Keratinocyte (primary cell): Measurements from ENCODE around the gene NDUFAF3. TPM values are rescaled to one million over a fixed set of nuclear protein-coding genes. Genes with fewer than 3 reads are reported as not detected.

Source experiments
- DNase-seq: peaks from one replicate; pipeline ENCODE4 v3.0.0-alpha.2; 2011; ENCODE audit warnings: low read depth, missing footprints, low spot score
- FAIRE-seq: peaks from 2 replicates; lab custom pipeline; 2011; peaks lifted over from hg19 to GRCh38; lab: Jason Lieb, UNC
- H2AFZ ChIP-seq: 2 replicates; pipeline ENCODE4 v1.6.0; 2012; ENCODE audit warnings: low read length, control low read depth, inconsistent platforms; ENCODE audit not compliant: control insufficient read depth
- H3K27ac ChIP-seq: 2 replicates; pipeline ENCODE4 v1.5.1; 2011; ENCODE audit warnings: low read length; ENCODE audit not compliant: control insufficient read depth, insufficient read depth
- H3K27me3 ChIP-seq: 3 replicates; pipeline ENCODE4 v1.6.0; 2011; ENCODE audit warnings: low read length; ENCODE audit not compliant: control insufficient read depth, insufficient read depth; ENCODE audit errors: extremely low read depth
- H3K36me3 ChIP-seq, 2 experiments: 2 replicates in 1 of 2; 3 replicates in 1 of 2; pipeline ENCODE4 v1.5.1; 2011; ENCODE audit warnings: low read length in 2 of 2, mild to moderate bottlenecking in 1 of 2; ENCODE audit not compliant: control insufficient read depth in 2 of 2, insufficient read depth in 2 of 2; ENCODE audit errors: extremely low read depth in 1 of 2
- H3K4me1 ChIP-seq: 3 replicates; pipeline ENCODE4 v1.5.1; 2011; ENCODE audit warnings: low read length; ENCODE audit not compliant: control insufficient read depth, insufficient read depth; ENCODE audit errors: extremely low read depth
- H3K4me2 ChIP-seq: 3 replicates; pipeline ENCODE4 v1.6.0; 2011; ENCODE audit warnings: low read depth, low read length; ENCODE audit not compliant: control insufficient read depth, insufficient read depth; ENCODE audit errors: extremely low read depth
- H3K4me3 ChIP-seq, 3 experiments: fragments of 200-600 bp in 1 of 3; sonication (generic) in 1 of 3; 2 replicates in 2 of 3; 3 replicates in 1 of 3; pipeline ENCODE4 v1.5.1; 2011 to 2016; ENCODE audit warnings: low read length in 3 of 3, mild to moderate bottlenecking in 3 of 3, control low read depth in 2 of 3, inconsistent platforms in 1 of 3, low read depth in 1 of 3, mixed read lengths in 1 of 3, mixed run types in 1 of 3, moderate library complexity in 1 of 3; ENCODE audit not compliant: control insufficient read depth in 2 of 3, insufficient read depth in 2 of 3; ENCODE audit errors: extremely low read depth in 1 of 3
- H3K79me2 ChIP-seq: 2 replicates; pipeline ENCODE4 v1.6.0; 2012; ENCODE audit warnings: low read length; ENCODE audit not compliant: control insufficient read depth, insufficient read depth
- H3K9ac ChIP-seq: 3 replicates; pipeline ENCODE4 v1.6.0; 2011; ENCODE audit warnings: low read length; ENCODE audit not compliant: control insufficient read depth, insufficient read depth; ENCODE audit errors: extremely low read depth
- H3K9me1 ChIP-seq: 3 replicates; pipeline ENCODE4 v1.6.0; 2011; ENCODE audit warnings: low read length; ENCODE audit not compliant: control insufficient read depth, insufficient read depth; ENCODE audit errors: extremely low read depth
- H3K9me3 ChIP-seq: 2 replicates; pipeline ENCODE4 v1.5.1; 2012; ENCODE audit warnings: low read depth, low read length; ENCODE audit not compliant: control insufficient read depth
- H4K20me1 ChIP-seq: 3 replicates; pipeline ENCODE4 v1.6.0; 2011; ENCODE audit warnings: low read length; ENCODE audit not compliant: control insufficient read depth, insufficient read depth; ENCODE audit errors: extremely low read depth
- EZH2 ChIP-seq: IDR thresholded peaks from one replicate; pipeline ENCODE4 v1.6.1; 2012; ENCODE audit warnings: inconsistent platforms, mild to moderate bottlenecking, low read length, moderate library complexity
- dilution Hi-C: fragments of 300-500 bp; cut with MboI; formaldehyde crosslinking; loops from one replicate; pipeline ENCODE4 v1.7.0; 2020; ENCODE audit warnings: low sequenced_read_pairs; ENCODE audit not compliant: extremely low pct_ligation_motif_present
- polyA plus RNA-seq, 5 experiments: library from polyadenylated mRNA; depleted of rRNA in 3 of 5; stranded (reverse) in 3 of 5; stranded (forward) in 1 of 5; unstranded in 1 of 5; fragments of >200 nt; gene quantifications; 1 replicate in 1 of 5; 2 replicates in 3 of 5; 3 replicates in 1 of 5; pipeline versions ENCODE4 v1.2.1 to v1.2.3, GENCODE V29; 2011 to 2012; ENCODE audit warnings: missing spikeins in 2 of 5, low read depth in 1 of 5, low replicate concordance in 1 of 5
- TF ChIP-seq, protein P1 (sequence below), 3 experiments: IDR thresholded peaks in 1 of 3; conservative IDR thresholded peaks in 1 of 3; optimal IDR thresholded peaks in 1 of 3; 2 replicates in 2 of 3; 3 replicates in 1 of 3; pipeline versions ENCODE3 to v1.5.1; 2011; ENCODE audit warnings: low read length in 3 of 3, mild to moderate bottlenecking in 3 of 3, moderate library complexity in 2 of 3, control low read depth in 1 of 3, inconsistent platforms in 1 of 3; ENCODE audit not compliant: insufficient read depth in 2 of 3; ENCODE audit errors: extremely low read depth in 1 of 3

The NDUFAF3 gene
- polyA plus RNA-seq, 1 donor (not counting 4 experiments of a cell fraction or from before 2014, with no cell fraction given): 38.3 TPM

DNA sequence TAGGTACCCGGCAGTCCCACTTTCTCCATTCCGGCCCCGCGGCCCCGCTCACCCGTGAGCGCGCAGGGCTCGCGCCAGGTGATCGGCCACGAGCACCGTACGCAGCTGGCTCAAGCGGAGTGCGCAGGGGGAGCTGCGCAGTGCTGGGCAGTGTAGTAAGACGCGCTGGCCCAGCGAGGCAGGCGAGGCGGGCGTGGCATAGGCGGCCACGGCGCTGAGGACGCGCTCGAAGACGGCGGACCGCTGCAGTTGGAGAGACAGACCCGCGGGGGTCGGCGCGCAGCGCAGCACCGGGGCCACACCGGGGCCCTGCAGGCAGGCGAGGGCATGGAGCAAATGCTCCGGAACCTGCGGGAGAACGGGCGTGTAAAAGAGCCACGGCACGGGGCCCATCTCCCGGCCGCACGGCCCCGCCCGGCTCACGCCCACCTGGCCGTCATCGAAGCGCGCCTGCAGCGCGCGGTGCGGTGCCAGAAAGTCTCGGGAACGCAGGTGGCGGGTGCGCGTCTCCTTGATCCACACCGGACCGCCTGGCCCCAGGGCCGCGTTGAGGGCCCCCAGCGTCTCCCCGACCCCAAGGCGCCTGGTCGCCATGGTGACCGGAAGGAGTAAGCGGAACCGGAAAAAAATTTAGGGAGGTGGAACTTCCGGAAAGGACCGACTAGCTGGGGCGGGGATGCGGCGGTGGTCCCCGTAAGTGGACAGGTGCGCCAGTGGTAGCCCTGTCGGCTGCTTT lies 3.8 kb upstream of the NDUFAF3 start, which contains the start of gene DALRD3:
Gene DALRD3 (minus strand): TSS at position 610 of the 736 bp plus-strand sequence. CDS start 16 bp downstream, at position 594.
- peaks cover 3% of the 10 kb centered on the region for H3K9me1 ChIP-seq
- H3K36me3 ChIP-seq: peaks cover 15 to 35% of the 10 kb centered on the region in 2 experiments
- dilution Hi-C loops: no loop called here
- H3K4me3 ChIP-seq: peak within 1 kb of the TSS; percentile 53 to 86 (median 82)
- no peak for FAIRE-seq
- H3K4me1 ChIP-seq: peaks cover 31% of the 10 kb centered on the region
- H4K20me1 ChIP-seq: peaks cover 19% of the 10 kb centered on the region
- H3K9ac ChIP-seq: peak within 1 kb of the TSS; percentile 78
- no peak for DNase-seq
- peak within 1 kb of the TSS; percentile 99 for H3K4me2 ChIP-seq
- H2AFZ ChIP-seq: peak within 1 kb of the TSS; percentile 79
- H3K27ac ChIP-seq: peak within 1 kb of the TSS; percentile 63
- H3K9me3 ChIP-seq: no peaks in the 10 kb centered on the region
- no peaks in the 10 kb centered on the region for H3K27me3 ChIP-seq
- H3K79me2 ChIP-seq: peaks cover 38% of the 10 kb centered on the region
- no peak for TF ChIP-seq EZH2
- TF ChIP-seq, protein P1, sequence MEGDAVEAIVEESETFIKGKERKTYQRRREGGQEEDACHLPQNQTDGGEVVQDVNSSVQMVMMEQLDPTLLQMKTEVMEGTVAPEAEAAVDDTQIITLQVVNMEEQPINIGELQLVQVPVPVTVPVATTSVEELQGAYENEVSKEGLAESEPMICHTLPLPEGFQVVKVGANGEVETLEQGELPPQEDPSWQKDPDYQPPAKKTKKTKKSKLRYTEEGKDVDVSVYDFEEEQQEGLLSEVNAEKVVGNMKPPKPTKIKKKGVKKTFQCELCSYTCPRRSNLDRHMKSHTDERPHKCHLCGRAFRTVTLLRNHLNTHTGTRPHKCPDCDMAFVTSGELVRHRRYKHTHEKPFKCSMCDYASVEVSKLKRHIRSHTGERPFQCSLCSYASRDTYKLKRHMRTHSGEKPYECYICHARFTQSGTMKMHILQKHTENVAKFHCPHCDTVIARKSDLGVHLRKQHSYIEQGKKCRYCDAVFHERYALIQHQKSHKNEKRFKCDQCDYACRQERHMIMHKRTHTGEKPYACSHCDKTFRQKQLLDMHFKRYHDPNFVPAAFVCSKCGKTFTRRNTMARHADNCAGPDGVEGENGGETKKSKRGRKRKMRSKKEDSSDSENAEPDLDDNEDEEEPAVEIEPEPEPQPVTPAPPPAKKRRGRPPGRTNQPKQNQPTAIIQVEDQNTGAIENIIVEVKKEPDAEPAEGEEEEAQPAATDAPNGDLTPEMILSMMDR (optimal IDR thresholded peaks at IDR 0.05 in 1 of 3, IDR thresholded peaks at IDR 0.05 in 1 of 3, conservative IDR thresholded peaks at IDR 0.05 in 1 of 3; ENCODE audit: extremely low read depth in 1 of 3, insufficient read depth in 2 of 3, low read length in 3 of 3): no peak

DNA sequence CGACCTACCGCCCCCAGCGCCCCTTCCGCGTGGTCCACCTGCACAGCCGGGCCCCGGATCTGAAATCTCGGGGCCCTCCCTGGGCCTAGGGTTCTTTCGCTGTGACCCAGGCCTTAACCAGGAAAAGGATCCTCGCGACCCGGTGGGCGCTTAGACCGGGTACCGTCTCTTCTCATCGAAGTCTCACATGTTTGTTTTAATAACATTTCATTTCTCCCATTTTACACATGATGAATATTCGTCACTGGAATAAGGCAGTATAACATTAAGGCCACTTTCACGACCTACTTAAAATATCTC lies 3.3 kb upstream of the NDUFAF3 start:
- no peaks in the 10 kb centered on the region for H3K9me3 ChIP-seq
- H3K27ac ChIP-seq: peak overlapping the region; percentile 63
- H4K20me1 ChIP-seq: peaks cover 14% of the 10 kb centered on the region
- peak overlapping the region; percentile 53 to 86 (median 82) for H3K4me3 ChIP-seq
- FAIRE-seq (no peak), DNase-seq (no peak)
- TF ChIP-seq, protein P1 (optimal IDR thresholded peaks at IDR 0.05 in 1 of 3, IDR thresholded peaks at IDR 0.05 in 1 of 3, conservative IDR thresholded peaks at IDR 0.05 in 1 of 3; ENCODE audit: extremely low read depth in 1 of 3, insufficient read depth in 2 of 3, low read length in 3 of 3): no peak
- no peak for TF ChIP-seq EZH2
- peaks cover 3% of the 10 kb centered on the region for H3K9me1 ChIP-seq
- peak overlapping the region; percentile 99 for H3K4me2 ChIP-seq
- peak overlapping the region; percentile 79 for H2AFZ ChIP-seq
- peak overlapping the region; percentile 78 for H3K9ac ChIP-seq
- H3K79me2 ChIP-seq: peaks cover 36% of the 10 kb centered on the region
- H3K27me3 ChIP-seq: no peaks in the 10 kb centered on the region
- dilution Hi-C loops: no loop called here
- H3K4me1 ChIP-seq: peaks cover 31% of the 10 kb centered on the region
- H3K36me3 ChIP-seq: peaks cover 15 to 30% of the 10 kb centered on the region in 2 experiments
